Neural progenitor cell (in vitro differentiated cells): Measurements from ENCODE around the gene GARIN5B. TPM values are rescaled to one million over a fixed set of nuclear protein-coding genes. Genes with fewer than 3 reads are reported as not detected.

Experiments
- DNase-seq: peaks from one replicate; pipeline ENCODE4 v3.0.0-alpha.2; 2016; ENCODE audit warnings: low spot score
- H2AFZ ChIP-seq: fragments of 200-600 bp; sonication (generic); replicated peaks from 2 replicates; pipeline ENCODE4 v1.6.1; 2016; ENCODE audit warnings: antibody characterized with exemption
- H3F3A ChIP-seq: fragments of 200-600 bp; sonication (generic); 2 replicates; pipeline ENCODE4 v1.6.1; 2016; ENCODE audit warnings: antibody characterized with exemption, low read depth
- H3K27ac ChIP-seq: fragments of 200-600 bp; sonication (generic); 2 replicates; pipeline ENCODE4 v1.5.1; 2016; ENCODE audit warnings: mild to moderate bottlenecking
- H3K27me3 ChIP-seq: fragments of 200-600 bp; sonication (generic); 2 replicates; pipeline ENCODE4 v1.6.1; 2016; ENCODE audit warnings: mild to moderate bottlenecking, moderate library complexity
- H3K36me3 ChIP-seq: fragments of 200-600 bp; sonication (generic); 2 replicates; pipeline ENCODE4 v1.5.1; 2016
- H3K4me1 ChIP-seq: fragments of 200-600 bp; sonication (generic); 2 replicates; pipeline ENCODE4 v1.6.1; 2016; ENCODE audit warnings: mixed run types
- H3K4me2 ChIP-seq: fragments of 200-600 bp; sonication (generic); 2 replicates; pipeline ENCODE4 v1.6.1; 2016
- H3K4me3 ChIP-seq: fragments of 200-600 bp; sonication (generic); 2 replicates; pipeline ENCODE4 v1.5.1; 2016
- H3K79me2 ChIP-seq: fragments of 200-600 bp; sonication (generic); 2 replicates; pipeline ENCODE4 v1.6.1; 2016; ENCODE audit warnings: low read depth
- H3K9ac ChIP-seq: fragments of 200-600 bp; sonication (generic); 2 replicates; pipeline ENCODE4 v1.6.1; 2016
- H3K9me3 ChIP-seq: fragments of 200-600 bp; sonication (generic); 2 replicates; pipeline ENCODE4 v1.5.1; 2016; ENCODE audit warnings: low read depth
- H4K20me1 ChIP-seq: fragments of 200-600 bp; sonication (generic); 2 replicates; pipeline ENCODE4 v1.6.1; 2016; ENCODE audit warnings: low read depth
- H3K27ac Mint-ChIP-seq: 3 replicates; pipeline ENCODE4 v1.8.0; 2021; ENCODE audit warnings: mixed read lengths
- H3K27me3 Mint-ChIP-seq: 2 replicates; pipeline ENCODE4 v1.8.0; 2022; ENCODE audit warnings: low read depth, mild to moderate bottlenecking, inconsistent platforms, moderate library complexity, mixed read lengths; ENCODE audit not compliant: insufficient read depth
- H3K36me3 Mint-ChIP-seq: 3 replicates; pipeline ENCODE4 v1.8.0; 2021; ENCODE audit warnings: mixed read lengths
- H3K4me1 Mint-ChIP-seq: 3 replicates; pipeline ENCODE4 v1.8.0; 2021; ENCODE audit warnings: mixed read lengths
- H3K4me3 Mint-ChIP-seq: 3 replicates; pipeline ENCODE4 v1.8.0; 2021; ENCODE audit warnings: mild to moderate bottlenecking, moderate library complexity, mixed read lengths
- H3K9me3 Mint-ChIP-seq: 3 replicates; pipeline ENCODE4 v1.8.0; 2020; ENCODE audit warnings: mixed read lengths
- EZH2 ChIP-seq: fragments of 200-600 bp; sonication (generic); IDR thresholded peaks from 2 replicates; pipeline ENCODE4 v1.6.1; 2017; ENCODE audit warnings: antibody characterized with exemption, mild to moderate bottlenecking, moderate library complexity
- EZH2phosphoT487 ChIP-seq: fragments of 200-600 bp; sonication (generic); IDR thresholded peaks from 2 replicates; pipeline ENCODE4 v1.6.1; 2017; ENCODE audit warnings: antibody characterized with exemption
- total RNA-seq: library from RNA; depleted of rRNA; stranded (reverse); fragments of >200 nt; gene quantifications from 2 replicates; pipeline ENCODE4 v1.2.3, GENCODE V29; 2015; ENCODE audit warnings: low replicate concordance
- TF ChIP-seq, protein P1 (sequence below): fragments of 200-600 bp; sonication (generic); IDR thresholded peaks from 2 replicates; pipeline ENCODE4 v1.5.1; 2017; ENCODE audit warnings: antibody characterized with exemption, mild to moderate bottlenecking

The GARIN5B gene
- total RNA-seq, 1 donor from 2014 or later, result not detected

DNA sequence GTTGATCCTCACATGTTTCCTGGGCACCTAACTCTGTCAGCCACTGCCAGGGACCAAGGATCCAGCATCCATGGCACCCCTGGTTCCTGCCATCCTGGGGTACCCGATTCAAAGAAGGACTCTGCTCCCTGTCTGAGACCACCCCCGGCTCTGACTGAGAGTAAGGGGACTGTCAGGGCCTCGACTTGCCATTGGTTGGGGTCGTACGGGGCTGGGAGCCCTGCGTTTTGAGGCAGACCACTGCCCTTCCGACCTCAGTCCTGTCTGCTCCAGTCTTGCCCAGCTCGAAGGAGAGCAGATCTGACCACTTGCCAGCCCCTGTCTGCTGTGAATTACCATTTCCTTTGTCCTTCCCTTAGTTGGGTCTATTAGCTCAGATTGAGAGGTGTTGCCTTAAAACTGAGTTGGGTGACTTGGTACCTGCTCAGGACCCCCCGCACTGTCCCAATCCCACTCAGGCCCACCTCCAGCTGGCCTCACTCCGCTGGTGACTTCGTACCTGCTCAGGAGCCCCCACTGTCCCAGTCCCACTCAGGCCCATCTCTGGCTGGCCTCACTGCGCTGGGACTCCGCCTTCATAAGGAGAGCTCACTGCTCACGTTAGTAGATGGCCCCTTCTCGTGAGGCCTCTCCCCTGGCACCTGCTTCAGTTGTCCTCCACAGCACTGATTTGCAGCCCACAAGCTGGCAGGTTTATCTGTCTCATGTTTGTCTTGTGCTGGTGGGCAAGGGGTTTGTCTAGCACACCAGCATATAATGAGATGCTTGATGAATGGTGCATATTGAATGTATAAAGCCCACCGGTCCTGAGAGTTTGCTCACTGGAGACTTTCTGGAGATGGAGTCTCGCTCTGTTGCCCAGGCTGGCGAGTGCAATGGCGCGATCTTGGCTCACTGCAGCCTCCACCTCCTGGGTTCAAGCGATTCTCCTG lies 26.6 kb upstream of the GARIN5B start:
- Histone ChIP-seq H2AFZ (no peak overlapping the region), H3K4me2 (no peak overlapping the region), H3K9me3 (no peaks in the 10 kb centered on the region), H3K79me2 (peaks cover 32% of the 10 kb centered on the region), H3F3A (peaks cover 75% of the 10 kb centered on the region), H3K4me1 (peaks cover 33% of the 10 kb centered on the region), H3K4me3 (no peak overlapping the region), H3K27ac (no peak overlapping the region), H4K20me1 (peaks cover 75% of the 10 kb centered on the region), H3K27me3 (no peaks in the 10 kb centered on the region), H3K36me3 (no peaks in the 10 kb centered on the region), H3K9ac (no peak overlapping the region)
- H3K27me3 Mint-ChIP-seq, result peaks cover 7% of the 10 kb centered on the region
- peaks cover 52% of the 10 kb centered on the region for H3K4me1 Mint-ChIP-seq
- H3K36me3 Mint-ChIP-seq, result peaks cover 15% of the 10 kb centered on the region
- no peaks in the 10 kb centered on the region for H3K9me3 Mint-ChIP-seq
- peak overlapping the region; percentile 88 for H3K27ac Mint-ChIP-seq
- DNase-seq, result no peak
- peak overlapping the region; percentile 67 for H3K4me3 Mint-ChIP-seq
- TF ChIP-seq, protein P1, sequence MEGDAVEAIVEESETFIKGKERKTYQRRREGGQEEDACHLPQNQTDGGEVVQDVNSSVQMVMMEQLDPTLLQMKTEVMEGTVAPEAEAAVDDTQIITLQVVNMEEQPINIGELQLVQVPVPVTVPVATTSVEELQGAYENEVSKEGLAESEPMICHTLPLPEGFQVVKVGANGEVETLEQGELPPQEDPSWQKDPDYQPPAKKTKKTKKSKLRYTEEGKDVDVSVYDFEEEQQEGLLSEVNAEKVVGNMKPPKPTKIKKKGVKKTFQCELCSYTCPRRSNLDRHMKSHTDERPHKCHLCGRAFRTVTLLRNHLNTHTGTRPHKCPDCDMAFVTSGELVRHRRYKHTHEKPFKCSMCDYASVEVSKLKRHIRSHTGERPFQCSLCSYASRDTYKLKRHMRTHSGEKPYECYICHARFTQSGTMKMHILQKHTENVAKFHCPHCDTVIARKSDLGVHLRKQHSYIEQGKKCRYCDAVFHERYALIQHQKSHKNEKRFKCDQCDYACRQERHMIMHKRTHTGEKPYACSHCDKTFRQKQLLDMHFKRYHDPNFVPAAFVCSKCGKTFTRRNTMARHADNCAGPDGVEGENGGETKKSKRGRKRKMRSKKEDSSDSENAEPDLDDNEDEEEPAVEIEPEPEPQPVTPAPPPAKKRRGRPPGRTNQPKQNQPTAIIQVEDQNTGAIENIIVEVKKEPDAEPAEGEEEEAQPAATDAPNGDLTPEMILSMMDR, result no peak
- no peak for TF ChIP-seq EZH2phosphoT487
- TF ChIP-seq EZH2, result no peak

DNA sequence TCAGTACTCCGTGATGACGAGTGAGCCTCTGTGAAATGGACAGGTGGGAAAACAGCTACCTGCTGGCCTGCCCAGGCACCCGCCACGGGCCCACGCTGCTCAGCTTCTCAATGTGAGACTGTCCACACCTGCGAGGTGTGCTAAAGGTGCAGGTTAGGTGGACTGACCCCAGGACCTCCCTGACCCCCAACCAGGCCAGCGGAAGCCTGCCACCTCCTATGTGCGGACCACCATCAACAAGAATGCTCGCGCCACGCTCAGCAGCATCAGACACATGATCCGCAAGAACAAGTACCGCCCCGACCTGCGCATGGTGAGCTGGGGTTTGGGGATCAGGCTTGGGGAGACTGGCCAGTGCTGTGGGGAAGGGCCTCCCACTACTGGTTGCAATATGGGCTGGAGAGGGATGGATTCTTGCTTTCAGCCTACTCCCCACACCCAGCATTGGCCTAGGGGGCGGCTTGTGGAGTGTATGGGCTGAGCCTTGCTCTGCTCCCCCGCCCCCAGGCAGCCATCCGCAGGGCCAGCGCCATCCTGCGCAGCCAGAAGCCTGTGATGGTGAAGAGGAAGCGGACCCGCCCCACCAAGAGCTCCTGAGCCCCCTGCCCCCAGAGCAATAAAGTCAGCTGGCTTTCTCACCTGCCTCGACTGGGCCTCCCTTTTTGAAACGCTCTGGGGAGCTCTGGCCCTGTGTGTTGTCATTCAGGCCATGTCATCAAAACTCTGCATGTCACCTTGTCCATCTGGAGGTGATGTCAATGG lies 24.9 kb upstream of the GARIN5B start:
- H3K4me1 ChIP-seq, result peaks cover 43% of the 10 kb centered on the region
- Mint-ChIP-seq H3K4me3 (peak overlapping the region; percentile 100), H3K9me3 (no peaks in the 10 kb centered on the region), H3K4me1 (peaks cover 56% of the 10 kb centered on the region), H3K36me3 (peaks cover 15% of the 10 kb centered on the region), H3K27ac (no peak overlapping the region), H3K27me3 (peaks cover 13% of the 10 kb centered on the region)
- H3K27ac ChIP-seq, result no peak overlapping the region
- peak overlapping the region; percentile 100 for H3K4me2 ChIP-seq
- no peak overlapping the region for H3K4me3 ChIP-seq
- H3K36me3 ChIP-seq, result no peaks in the 10 kb centered on the region
- H3K9ac ChIP-seq, result no peak overlapping the region
- H3K9me3 ChIP-seq, result no peaks in the 10 kb centered on the region
- peaks cover 71% of the 10 kb centered on the region for H4K20me1 ChIP-seq
- H3K27me3 ChIP-seq, result peaks cover 5% of the 10 kb centered on the region
- DNase-seq, result no peak
- TF ChIP-seq, protein P1, result no peak
- no peak for TF ChIP-seq EZH2phosphoT487
- no peak for TF ChIP-seq EZH2
- H3K79me2 ChIP-seq, result peaks cover 32% of the 10 kb centered on the region
- no peak overlapping the region for H2AFZ ChIP-seq
- H3F3A ChIP-seq, result peaks cover 75% of the 10 kb centered on the region

DNA sequence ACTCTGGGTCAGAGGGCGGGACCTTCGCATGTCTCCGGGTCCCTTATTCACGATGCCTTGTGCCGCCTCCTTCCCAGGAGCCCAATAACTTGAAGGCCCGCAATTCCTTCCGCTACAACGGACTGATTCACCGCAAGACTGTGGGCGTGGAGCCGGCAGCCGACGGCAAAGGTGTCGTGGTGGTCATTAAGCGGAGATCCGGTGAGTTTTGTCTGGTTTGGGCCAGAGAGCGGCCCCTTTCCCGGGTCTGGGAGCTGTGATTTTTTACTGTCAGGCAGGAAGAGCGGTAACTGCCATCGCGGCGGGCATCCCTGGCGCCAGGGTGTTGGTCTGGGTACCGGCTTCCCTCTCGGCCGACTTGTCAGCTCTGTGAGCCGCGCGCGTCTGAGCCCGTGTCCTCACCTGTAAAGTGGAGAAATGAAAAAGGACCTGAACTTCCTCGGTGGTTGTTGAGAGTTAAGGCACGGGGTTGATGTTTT lies 23.5 kb upstream of the GARIN5B start:
- Mint-ChIP-seq H3K27me3 (peaks cover 18% of the 10 kb centered on the region), H3K9me3 (peaks cover 4% of the 10 kb centered on the region), H3K4me3 (peak overlapping the region; percentile 100), H3K4me1 (peaks cover 47% of the 10 kb centered on the region), H3K36me3 (peaks cover 11% of the 10 kb centered on the region), H3K27ac (no peak overlapping the region)
- Histone ChIP-seq H3K9ac (peak overlapping the region; percentile 88), H3K79me2 (peaks cover 32% of the 10 kb centered on the region), H3K27me3 (peaks cover 17% of the 10 kb centered on the region), H3K4me1 (peaks cover 35% of the 10 kb centered on the region), H3F3A (peaks cover 63% of the 10 kb centered on the region), H2AFZ (no peak overlapping the region), H3K4me3 (peak overlapping the region; percentile 90), H3K9me3 (no peaks in the 10 kb centered on the region), H3K36me3 (no peaks in the 10 kb centered on the region), H4K20me1 (peaks cover 57% of the 10 kb centered on the region), H3K27ac (no peak overlapping the region), H3K4me2 (peak overlapping the region; percentile 100)
- no peak for DNase-seq
- TF ChIP-seq EZH2phosphoT487, result no peak
- TF ChIP-seq, protein P1, result no peak
